ENCODE results near the gene TAT. TPM values are rescaled to one million over a fixed set of nuclear protein-coding genes. Genes with fewer than 3 reads are reported as not detected.
A peak's percentile ranks its signal among the peaks of the same experiment; 100 is the strongest.
"Not testable (repeated sequence)": the region's sequence is repeated elsewhere in the genome, so short reads cannot be mapped to it uniquely, and the experiment has no call there.

The TAT gene
- total RNA-seq, 1 experiment from 2014 or later, result not detected

DNA sequence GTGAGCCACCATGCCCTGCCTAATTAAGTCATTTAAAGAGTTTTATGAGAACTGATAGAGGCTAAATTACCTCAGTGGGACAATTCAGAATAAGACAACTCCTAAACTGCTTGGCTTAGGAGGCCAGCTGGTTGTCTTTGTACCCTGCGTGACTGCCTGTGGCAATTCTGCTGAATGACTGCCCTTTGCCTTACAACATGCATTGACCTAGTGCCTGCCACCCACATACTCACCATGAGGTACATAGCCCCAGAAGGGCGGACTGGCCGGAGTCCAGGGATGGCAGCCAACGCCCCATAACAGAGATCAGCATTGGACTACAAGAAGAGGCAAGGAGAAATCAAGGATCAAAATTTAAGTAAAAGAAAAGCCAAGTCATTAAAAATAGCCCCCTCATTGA, 7.3 kb downstream of the TAT start:
- H3K4me3 ChIP-seq, result no peak overlapping the region
- no peaks in the 10 kb centered on the region; the same call in 1 of the 2 replicates for H3K4me1 ChIP-seq (replicated peaks)
- no peak overlapping the region for H3K27ac ChIP-seq
- no peaks in the 10 kb centered on the region for H3K36me3 ChIP-seq
- H3K27me3 ChIP-seq (replicated peaks), result peaks cover 5% of the 10 kb centered on the region
- 0 out of 2 replicates have a peak, but pooled peaks cover 2% of the 10 kb centered on the region for H3K9me3 ChIP-seq (replicated peaks)
- DNase-seq (ENCODE audit: low read depth in 1 of 2, low spot score in 2 of 2), result no peak

DNA sequence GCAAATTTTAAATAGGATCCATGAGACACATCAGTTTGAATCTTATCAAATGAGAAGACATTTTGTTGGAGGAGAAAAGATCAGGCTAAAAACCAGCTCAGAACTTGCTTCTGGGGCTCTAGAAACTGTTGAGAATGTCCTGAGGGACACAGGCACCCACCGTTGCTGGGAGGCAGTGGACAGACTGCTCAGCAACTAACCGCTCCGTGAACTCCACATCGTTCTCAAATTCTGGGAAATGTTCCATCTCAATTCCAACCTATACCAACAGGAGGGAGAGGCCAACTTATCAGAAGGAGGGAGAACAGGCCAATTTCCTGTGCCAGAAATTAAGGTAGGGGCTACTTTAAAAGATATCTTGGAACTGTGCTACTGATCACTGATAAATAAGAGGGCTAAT, 8.3 kb downstream of the TAT start:
- Histone ChIP-seq H3K4me1 (replicated peaks) (no peaks in the 10 kb centered on the region; the same call in 1 of the 2 replicates), H3K4me3 (no peak overlapping the region), H3K36me3 (no peaks in the 10 kb centered on the region), H3K27ac (no peak overlapping the region), H3K9me3 (replicated peaks) (0 out of 2 replicates have a peak, but pooled peaks cover 2% of the 10 kb centered on the region), H3K27me3 (replicated peaks) (peaks cover 5% of the 10 kb centered on the region; the same call in 1 of the 2 replicates)
- no peak for DNase-seq (ENCODE audit: low read depth in 1 of 2, low spot score in 2 of 2)

DNA sequence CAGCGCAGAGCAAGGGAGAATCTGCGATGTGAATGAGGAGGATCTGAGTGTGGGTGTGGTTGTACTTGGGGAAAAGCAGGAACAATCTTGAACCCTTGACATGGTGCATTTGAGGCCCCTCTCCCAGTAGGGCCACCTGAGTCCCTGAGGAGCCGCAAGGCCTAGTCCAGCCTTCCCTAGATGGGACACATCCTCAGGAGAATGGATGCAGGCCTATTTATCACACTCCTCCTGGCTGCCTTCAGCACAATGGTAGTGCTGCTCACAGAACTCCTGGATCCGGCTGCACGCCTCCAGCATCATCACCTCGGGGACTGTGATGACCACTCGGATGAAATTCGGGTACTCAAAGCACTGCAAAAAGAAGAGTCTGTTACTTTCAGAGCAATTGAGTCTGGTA, 9.0 kb downstream of the TAT start:
- no peak overlapping the region for H3K4me3 ChIP-seq
- no peak overlapping the region for H3K27ac ChIP-seq
- H3K27me3 ChIP-seq (replicated peaks), result peaks cover 5% of the 10 kb centered on the region; the same call in 1 of the 2 replicates
- H3K4me1 ChIP-seq (replicated peaks), result no peaks in the 10 kb centered on the region; the same call in 1 of the 2 replicates
- H3K9me3 ChIP-seq (replicated peaks), result 0 out of 2 replicates have a peak, but pooled peaks cover 2% of the 10 kb centered on the region
- no peaks in the 10 kb centered on the region for H3K36me3 ChIP-seq
- DNase-seq (ENCODE audit: low read depth in 1 of 2, low spot score in 2 of 2), result no peak

DNA sequence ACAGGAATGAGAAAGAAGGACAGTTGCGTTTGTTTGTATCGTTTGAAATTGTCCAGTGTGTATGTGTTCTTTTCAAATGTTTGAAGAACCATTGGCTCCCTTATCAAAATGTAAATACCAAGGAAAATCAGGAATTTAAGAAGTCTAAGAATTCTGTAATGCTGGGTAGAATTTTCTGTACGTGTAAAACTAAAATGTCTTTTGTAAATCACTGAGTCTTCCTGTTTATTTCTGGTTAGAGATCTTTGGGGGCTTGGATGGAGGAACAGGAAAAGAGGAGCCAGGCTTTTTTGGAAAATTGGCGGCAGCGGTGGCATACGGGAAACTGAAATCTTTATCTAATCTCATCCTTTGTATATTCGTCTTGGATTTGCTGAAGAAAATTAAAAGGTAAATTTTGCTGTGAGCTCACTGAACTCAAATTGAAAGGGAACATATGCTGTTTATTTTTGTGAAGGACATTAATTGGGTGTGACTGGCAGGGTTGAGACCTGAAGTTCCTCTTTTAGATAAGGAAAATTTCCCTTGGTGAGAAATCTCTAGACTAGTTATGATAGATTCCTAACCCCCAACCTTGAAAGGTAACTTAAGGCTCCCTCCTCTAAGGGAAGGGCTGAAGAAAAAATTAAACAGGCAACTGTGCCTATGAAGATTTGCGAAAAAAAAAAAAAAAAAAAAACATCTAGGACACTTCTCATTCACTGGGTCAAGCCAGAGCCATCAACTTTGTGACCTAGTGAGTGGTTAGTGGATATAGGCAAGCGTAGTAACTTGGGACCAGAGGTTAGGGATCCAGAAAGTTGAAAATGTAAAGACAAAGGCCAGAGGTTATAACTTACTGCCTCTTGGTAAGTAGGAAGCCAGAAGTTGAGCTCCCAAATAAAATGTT, 10.8 kb downstream of the TAT start:
- Histone ChIP-seq H3K9me3 (replicated peaks) (no peaks in the 10 kb centered on the region), H3K4me1 (replicated peaks) (no peaks in the 10 kb centered on the region; the same call in 1 of the 2 replicates), H3K36me3 (no peaks in the 10 kb centered on the region), H3K27ac (no peak overlapping the region), H3K4me3 (no peak overlapping the region), H3K27me3 (replicated peaks) (0 out of 2 replicates have a peak, but pooled peaks cover 5% of the 10 kb centered on the region)
- no peak for DNase-seq (ENCODE audit: low read depth in 1 of 2, low spot score in 2 of 2)

DNA sequence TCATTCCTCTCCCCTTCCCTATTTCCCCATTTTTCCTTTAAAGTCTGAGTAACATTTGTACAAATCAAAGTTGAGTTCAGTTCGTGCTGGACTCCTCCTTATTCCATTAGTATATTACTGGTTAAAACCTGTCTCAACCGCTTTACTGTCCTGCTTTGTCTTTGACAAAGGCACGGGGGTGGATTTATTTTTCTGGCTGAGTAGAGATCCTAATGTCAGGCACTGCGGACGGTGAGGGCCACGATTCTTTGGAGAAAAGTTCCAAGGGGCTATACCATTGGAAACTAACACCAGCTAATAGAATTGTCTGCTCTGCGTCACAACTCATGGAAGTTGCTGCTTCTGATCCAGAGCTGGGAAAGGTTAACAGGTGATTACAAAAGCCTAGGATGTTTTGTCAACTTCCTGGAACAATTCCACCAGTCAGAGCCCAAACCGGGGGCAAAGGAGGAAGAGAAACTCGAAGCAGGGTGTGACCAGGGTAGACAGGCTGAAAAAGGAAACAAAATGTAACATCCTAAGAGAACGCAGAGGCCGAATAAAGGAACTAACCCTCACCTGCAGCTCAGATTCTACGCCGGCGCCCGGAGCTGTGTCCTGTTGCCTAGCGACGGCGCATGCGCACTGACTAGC, 12.4 kb downstream of the TAT start:
- Histone ChIP-seq H3K9me3 (replicated peaks) (no peaks in the 10 kb centered on the region), H3K4me3 (peak overlapping the region; percentile 41), H3K27me3 (replicated peaks) (no peaks in the 10 kb centered on the region), H3K4me1 (replicated peaks) (no peaks in the 10 kb centered on the region; the same call in 1 of the 2 replicates), H3K27ac (no peak overlapping the region), H3K36me3 (no peaks in the 10 kb centered on the region)
- no peak for DNase-seq (ENCODE audit: low read depth in 1 of 2, low spot score in 2 of 2)

DNA sequence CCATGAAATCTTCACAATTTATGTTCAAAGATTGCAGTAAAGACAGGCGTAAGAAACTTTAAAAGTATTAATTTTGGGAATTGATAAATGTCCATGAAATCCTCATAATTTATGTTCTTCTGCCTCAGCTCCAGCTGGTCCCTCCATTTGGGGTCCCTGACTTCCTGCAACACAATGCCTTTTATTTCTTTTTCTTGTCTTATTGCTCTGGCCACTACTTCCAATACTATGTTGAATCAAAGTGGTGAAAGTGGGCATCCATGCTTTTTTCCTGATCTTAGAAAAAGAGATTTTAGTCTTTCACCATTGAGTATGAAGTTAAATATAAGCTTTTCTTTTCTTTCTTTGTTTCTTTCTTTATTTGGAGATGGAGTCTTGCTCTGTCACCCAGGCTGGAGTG, 14.3 kb downstream of the TAT start:
- Histone ChIP-seq H3K4me1 (replicated peaks) (no peaks in the 10 kb centered on the region; the same call in 1 of the 2 replicates), H3K9me3 (replicated peaks) (no peaks in the 10 kb centered on the region), H3K36me3 (no peaks in the 10 kb centered on the region), H3K27ac (no peak overlapping the region), H3K27me3 (replicated peaks) (peaks cover 6% of the 10 kb centered on the region), H3K4me3 (no peak overlapping the region)
- no peak for DNase-seq (ENCODE audit: low read depth in 1 of 2, low spot score in 2 of 2)

DNA sequence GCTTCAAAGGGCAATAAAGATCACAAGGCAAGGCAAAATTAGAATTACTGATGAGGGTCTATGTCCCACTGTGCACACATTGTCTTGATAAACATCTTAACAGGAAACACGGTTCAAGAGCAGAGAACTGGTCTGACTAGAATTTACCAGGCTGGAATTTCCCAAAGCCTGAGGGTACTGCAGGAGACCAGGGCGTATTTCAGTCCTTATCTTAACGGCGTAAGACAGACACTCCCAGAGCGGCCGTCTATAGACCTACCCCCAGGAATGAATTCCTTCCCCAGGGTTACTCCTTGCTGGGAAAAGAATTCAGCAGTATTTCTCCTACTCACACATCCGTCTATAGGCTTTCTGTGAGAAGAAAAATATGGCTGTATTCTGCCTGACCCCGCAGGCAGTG, 15.0 kb downstream of the TAT start:
- not testable (repeated sequence) for H3K4me3 ChIP-seq

DNA sequence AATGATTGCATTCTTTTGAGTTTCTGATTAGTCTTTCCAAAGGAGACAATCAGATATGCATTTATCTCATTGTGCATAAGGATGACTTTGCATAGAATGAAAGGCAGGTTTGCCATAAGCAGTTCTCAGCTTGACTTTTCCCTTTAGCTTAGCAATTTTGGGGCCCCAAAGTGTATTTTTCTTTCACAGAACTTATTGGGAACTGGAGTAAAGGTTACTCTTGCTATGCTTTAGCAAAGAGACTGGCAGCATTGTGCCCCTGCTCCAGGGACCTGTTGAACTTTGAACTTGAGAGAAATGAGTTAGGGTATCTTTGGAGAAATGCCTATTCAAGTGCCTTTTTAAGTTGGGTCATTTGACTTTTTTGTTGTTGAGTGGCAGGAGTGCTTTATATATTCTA, 17.0 kb downstream of the TAT start:
- no peak overlapping the region for H3K4me3 ChIP-seq
- no peak overlapping the region for H3K27ac ChIP-seq
- H3K9me3 ChIP-seq (replicated peaks), result no peaks in the 10 kb centered on the region
- peaks cover 6% of the 10 kb centered on the region for H3K27me3 ChIP-seq (replicated peaks)
- H3K4me1 ChIP-seq (replicated peaks), result no peaks in the 10 kb centered on the region; the same call in 1 of the 2 replicates
- no peak for DNase-seq (ENCODE audit: low read depth in 1 of 2, low spot score in 2 of 2)
- no peaks in the 10 kb centered on the region for H3K36me3 ChIP-seq

More for the DNA sequence above, 15.0 kb downstream of the TAT start:
- H3K36me3 ChIP-seq; H3K4me1 ChIP-seq (replicated peaks); H3K9me3 ChIP-seq (replicated peaks); H3K27ac ChIP-seq; H3K27me3 ChIP-seq (replicated peaks); DNase-seq (ENCODE audit: low read depth in 1 of 2, low spot score in 2 of 2): not testable (repeated sequence)

DNA sequence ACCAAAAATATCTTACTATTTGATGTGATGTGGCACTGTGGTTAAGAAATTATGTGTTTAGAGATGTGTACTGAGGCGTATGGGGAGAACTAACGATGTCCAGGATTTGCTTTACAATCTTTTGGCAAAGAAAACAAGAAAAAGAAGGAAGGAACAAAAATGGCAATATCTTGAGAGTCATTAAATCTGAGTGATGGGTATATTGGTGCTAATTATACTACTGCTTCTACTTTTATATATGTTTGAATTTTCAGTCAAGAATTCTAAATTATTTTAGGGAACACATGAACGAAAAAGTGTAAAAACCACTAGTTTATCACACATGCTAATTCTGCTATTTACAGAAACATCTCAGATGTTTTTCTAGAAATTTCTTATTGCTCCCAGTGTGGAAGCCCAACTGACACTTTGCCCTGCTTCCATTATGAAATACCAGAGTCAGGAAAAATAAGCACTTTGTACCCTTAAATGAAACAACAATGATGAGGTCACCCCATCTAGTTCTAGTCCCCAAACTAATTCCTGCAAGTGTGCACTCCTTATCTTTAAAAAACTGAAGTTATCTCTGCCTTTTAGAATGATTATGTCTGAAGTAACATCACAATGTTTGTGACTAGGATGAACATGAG, 18.8 kb downstream of the TAT start:
- DNase-seq (ENCODE audit: low read depth in 1 of 2, low spot score in 2 of 2), result no peak
- no peak overlapping the region for H3K27ac ChIP-seq
- no peaks in the 10 kb centered on the region for H3K4me1 ChIP-seq (replicated peaks)
- peaks cover 6% of the 10 kb centered on the region for H3K27me3 ChIP-seq (replicated peaks)
- no peaks in the 10 kb centered on the region for H3K36me3 ChIP-seq
- H3K4me3 ChIP-seq, result no peak overlapping the region
- no peaks in the 10 kb centered on the region for H3K9me3 ChIP-seq (replicated peaks)

DNA sequence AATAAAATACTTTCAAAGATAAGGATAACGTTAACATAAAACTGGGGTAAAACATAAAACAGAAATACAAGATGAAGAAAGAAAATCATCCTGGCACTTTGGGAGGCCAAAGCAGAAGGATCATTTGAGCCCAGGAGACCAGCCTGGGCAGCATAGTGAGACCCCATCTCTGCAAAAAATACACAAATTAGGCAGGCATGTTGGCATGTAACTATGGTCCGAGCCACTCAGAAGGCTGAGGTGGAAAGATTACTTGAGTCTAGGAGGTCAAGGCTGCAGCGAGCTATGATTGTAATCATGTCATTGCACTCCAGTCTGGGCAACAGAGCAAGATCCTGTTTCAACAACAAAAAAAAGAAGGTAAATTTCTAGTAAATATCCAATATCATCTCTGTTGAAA, 19.6 kb downstream of the TAT start:
- Histone ChIP-seq H3K4me1 (replicated peaks) (no peaks in the 10 kb centered on the region), H3K27ac (no peak overlapping the region)
- no peak for DNase-seq (ENCODE audit: low read depth in 1 of 2, low spot score in 2 of 2)

DNA sequence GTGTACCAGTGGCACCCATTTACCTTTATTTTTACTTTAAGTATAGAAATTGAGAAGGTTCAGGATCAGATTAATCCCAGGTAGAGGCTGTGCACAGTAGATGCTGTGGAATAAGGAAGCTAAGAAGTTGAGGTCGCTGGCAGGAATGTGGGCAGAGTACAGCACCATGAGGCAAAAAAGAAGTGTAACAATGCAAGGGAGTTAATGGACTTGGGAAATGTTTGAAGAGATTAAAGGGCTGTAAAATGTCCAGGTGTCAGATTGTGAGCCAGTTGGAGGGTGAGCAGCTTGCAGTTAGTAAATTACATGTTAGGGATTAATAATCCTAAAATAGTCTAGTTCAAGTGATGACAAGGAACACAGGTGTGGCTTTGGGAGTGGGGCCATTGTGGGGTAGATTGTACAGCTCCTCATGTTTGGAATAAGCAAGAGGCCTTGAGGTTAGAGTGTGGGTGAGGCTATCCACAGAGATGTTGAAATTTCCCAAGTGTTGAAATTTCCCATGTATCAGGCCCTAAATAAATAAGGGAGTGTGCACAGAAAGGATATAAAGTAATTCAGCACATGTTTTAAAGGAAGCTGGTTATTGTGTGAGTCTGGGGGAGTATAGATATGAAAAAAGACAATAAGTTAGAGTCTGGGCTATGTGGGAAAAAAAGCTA, 21.5 kb downstream of the TAT start:
- Histone ChIP-seq H3K27ac (no peak overlapping the region), H3K9me3 (replicated peaks) (no peaks in the 10 kb centered on the region), H3K27me3 (replicated peaks) (peaks cover 6% of the 10 kb centered on the region), H3K36me3 (no peaks in the 10 kb centered on the region), H3K4me3 (no peak overlapping the region), H3K4me1 (replicated peaks) (no peaks in the 10 kb centered on the region)
- no peak for DNase-seq (ENCODE audit: low read depth in 1 of 2, low spot score in 2 of 2)

More for the DNA sequence above, 19.6 kb downstream of the TAT start:
- Histone ChIP-seq H3K9me3 (replicated peaks) (no peaks in the 10 kb centered on the region), H3K4me3 (no peak overlapping the region), H3K36me3 (no peaks in the 10 kb centered on the region), H3K27me3 (replicated peaks) (peaks cover 6% of the 10 kb centered on the region)

DNA sequence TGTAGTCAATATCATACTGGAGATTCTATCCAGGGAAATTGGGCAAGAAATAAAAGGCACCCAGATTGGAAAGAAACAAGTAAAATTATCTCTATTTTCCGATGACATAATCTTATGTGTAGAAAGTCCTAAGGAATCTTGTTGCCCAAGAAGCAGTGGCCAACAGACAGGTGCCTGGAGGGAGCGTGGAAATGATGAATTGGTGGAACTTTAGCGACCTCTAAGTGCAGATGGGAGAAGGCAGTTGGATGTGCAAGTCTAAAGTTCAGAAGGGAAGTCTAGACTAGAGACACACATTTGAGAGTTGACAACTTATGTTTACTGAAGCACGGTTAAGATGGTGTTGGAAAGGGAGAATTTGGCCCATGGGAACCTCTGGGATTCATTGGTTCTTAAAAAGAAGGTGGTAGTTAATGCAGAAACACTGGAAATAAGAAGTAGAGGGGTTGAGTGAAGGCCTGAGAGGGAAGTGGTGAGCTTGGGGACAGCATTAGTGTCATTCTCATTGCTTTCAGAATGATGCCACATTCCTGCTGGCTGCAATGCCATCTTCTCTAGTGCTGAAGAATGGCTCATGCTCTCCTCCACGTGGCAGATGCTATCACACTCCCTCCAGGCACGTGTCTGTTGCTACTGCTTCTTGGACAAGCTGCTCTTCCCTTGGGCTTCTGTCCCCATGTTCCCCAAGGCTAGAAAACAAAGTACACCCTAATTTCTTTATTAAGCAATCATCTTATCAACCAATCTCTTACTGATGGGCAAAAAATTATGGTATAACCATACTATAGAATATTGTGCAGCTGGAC, 24.0 kb downstream of the TAT start:
- Histone ChIP-seq H3K9me3 (replicated peaks) (no peaks in the 10 kb centered on the region), H3K27ac (no peak overlapping the region), H3K4me1 (replicated peaks) (no peaks in the 10 kb centered on the region), H3K4me3 (no peak overlapping the region), H3K36me3 (no peaks in the 10 kb centered on the region), H3K27me3 (replicated peaks) (peaks cover under 1% of the 10 kb centered on the region; the same call in 1 of the 2 replicates)
- DNase-seq (ENCODE audit: low read depth in 1 of 2, low spot score in 2 of 2), result no peak

DNA sequence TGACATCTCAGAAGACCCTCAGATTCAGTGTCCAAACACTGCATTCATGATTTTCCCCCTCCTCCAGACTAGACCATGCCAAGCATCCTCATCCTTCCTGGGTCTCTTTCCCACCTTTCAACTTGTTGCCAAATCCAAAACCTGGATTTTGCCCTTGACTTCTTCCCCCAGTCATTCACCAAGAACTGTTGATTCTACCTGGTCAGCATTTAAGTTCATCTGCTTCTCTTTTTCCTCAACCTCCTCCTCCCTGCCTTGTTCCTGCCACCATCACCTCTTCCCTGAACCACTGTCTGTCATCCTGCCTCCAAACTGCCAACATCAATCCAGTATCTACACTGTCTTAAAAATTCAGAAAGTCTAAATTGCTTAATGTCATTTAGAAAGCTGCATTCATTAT, 29.7 kb downstream of the TAT start:
- Histone ChIP-seq H3K9me3 (replicated peaks) (no peaks in the 10 kb centered on the region; the same call in 1 of the 2 replicates), H3K27me3 (replicated peaks) (no peaks in the 10 kb centered on the region), H3K36me3 (no peaks in the 10 kb centered on the region), H3K4me3 (no peak overlapping the region), H3K27ac (no peak overlapping the region), H3K4me1 (replicated peaks) (no peaks in the 10 kb centered on the region)
- DNase-seq (ENCODE audit: low read depth in 1 of 2, low spot score in 2 of 2), result no peak

All from SJSA1 (cell line).